ENCODE measurements around the gene PDCD5. TPM values are rescaled to one million over a fixed set of nuclear protein-coding genes. Genes with fewer than 3 reads are reported as not detected.
A peak's percentile ranks its signal among the peaks of the same experiment; 100 is the strongest.

The PDCD5 gene
- polyA plus RNA-seq, 2 of the 4 experiments (the other 2 are of a cell fraction): 445 to 549 TPM

GRCh38 chr19:32624410-32624809, 43.4 kb downstream of the PDCD5 start:
- DNase-seq (ENCODE audit: low read depth in 1 of 2, low spot score in 1 of 2) (no peak), FAIRE-seq (peak; percentile 67), ATAC-seq (no peak)
- CTCF ChIA-PET: interaction anchor here (0.6 to 1.8 kb wide), 8 partner anchors 15 to 155 kb away, joined by 3 to 5 read pairs (median 4); no protein-coding TSS in a partner anchor
- Histone ChIP-seq H3K4me1 (no peaks in the 10 kb centered on the region), H3K27ac (no peak overlapping the region), H3K4me2 (no peak overlapping the region), H3K9me3 (no peaks in the 10 kb centered on the region), H3K4me3 (no peak overlapping the region)
- WGBS (ENCODE audit: missing lambda C conversion rate): 92% methylated on average over 6 of the region's 6 CpGs
- POLR2A ChIA-PET: no interaction called here
- TF ChIP-seq MAFK (IDR thresholded peaks at IDR 0.05; ENCODE audit: partially characterized antibody) (no peak), CEBPB (IDR thresholded peaks at IDR 0.05) (peak; percentile 80 to 86; a peak in 3 of 4 replicates)

GRCh38 chr19:32626969-32627368, 46.0 kb downstream of the PDCD5 start:
- CTCF ChIA-PET: interaction anchor here (1.1 kb wide), 1 partner anchor 8 kb away, joined by 4 read pairs; no protein-coding TSS in a partner anchor
- POLR2A ChIA-PET: no interaction called here
- no peak overlapping the region for H3K4me3 ChIP-seq
- DNase-seq (ENCODE audit: low read depth in 1 of 2, low spot score in 1 of 2) (no peak), ATAC-seq (no peak), FAIRE-seq (peak; percentile 82)
- H3K27ac ChIP-seq: no peak overlapping the region
- no peak overlapping the region for H3K4me2 ChIP-seq
- WGBS (ENCODE audit: missing lambda C conversion rate): 94% methylated on average over 4 of the region's 4 CpGs
- no peaks in the 10 kb centered on the region for H3K4me1 ChIP-seq
- peak; percentile 23 for TF ChIP-seq MAFK (IDR thresholded peaks at IDR 0.05; ENCODE audit: partially characterized antibody)
- TF ChIP-seq FOSL2 (IDR thresholded peaks at IDR 0.05): no peak
- peak; percentile 39; the same call in 1 of the 2 replicates for TF ChIP-seq FOSL2 (CRISPR knock-in tag; IDR thresholded peaks at IDR 0.05)
- no peak for TF ChIP-seq BHLHE40 (IDR thresholded peaks at IDR 0.05; ENCODE audit: low read depth, low read length)
- H3K9me3 ChIP-seq: no peaks in the 10 kb centered on the region

DNA sequence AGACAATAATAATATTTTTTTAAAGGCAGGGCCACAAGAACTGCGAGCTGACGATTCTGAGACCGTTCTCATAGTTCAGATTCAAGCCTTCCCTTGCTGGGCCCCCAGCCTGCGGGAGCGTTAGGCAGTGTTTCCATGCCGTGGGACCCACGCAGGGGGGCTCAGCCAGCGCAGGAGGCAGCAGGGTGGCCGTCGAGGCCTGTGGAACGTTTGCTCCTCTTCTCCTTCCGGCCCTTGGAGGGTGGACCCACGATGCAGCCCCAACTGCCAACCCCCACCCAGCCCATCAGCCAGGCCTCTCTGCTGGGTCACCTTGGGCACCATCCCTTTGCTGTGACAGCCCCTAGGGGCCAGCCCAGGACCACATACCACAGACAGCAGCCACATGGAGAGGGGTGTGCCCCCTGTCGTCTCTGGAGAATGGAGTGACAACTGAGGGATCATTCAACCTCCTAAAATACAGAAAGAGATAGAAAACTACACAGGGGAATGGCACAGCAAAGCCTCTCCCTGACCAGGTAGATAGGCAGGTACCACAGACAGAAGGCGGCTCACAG, 46.8 kb downstream of the PDCD5 start:
- H3K4me3 ChIP-seq: no peak overlapping the region
- no peak for FAIRE-seq
- TF ChIP-seq, protein P1, sequence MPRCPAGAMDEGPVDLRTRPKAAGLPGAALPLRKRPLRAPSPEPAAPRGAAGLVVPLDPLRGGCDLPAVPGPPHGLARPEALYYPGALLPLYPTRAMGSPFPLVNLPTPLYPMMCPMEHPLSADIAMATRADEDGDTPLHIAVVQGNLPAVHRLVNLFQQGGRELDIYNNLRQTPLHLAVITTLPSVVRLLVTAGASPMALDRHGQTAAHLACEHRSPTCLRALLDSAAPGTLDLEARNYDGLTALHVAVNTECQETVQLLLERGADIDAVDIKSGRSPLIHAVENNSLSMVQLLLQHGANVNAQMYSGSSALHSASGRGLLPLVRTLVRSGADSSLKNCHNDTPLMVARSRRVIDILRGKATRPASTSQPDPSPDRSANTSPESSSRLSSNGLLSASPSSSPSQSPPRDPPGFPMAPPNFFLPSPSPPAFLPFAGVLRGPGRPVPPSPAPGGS (IDR thresholded peaks at IDR 0.05): no peak
- TF ChIP-seq MAFK (IDR thresholded peaks at IDR 0.05; ENCODE audit: partially characterized antibody): no peak
- no peak for TF ChIP-seq CBX2 (IDR thresholded peaks at IDR 0.05; ENCODE audit: borderline replicate concordance, low read depth)
- no peak for TF ChIP-seq HOXA7 (CRISPR knock-in tag; IDR thresholded peaks at IDR 0.05)
- TF ChIP-seq USF2 (IDR thresholded peaks at IDR 0.05): no peak
- TF ChIP-seq HOXB5 (CRISPR knock-in tag; IDR thresholded peaks at IDR 0.05): no peak
- no peak for TF ChIP-seq RFX5 (IDR thresholded peaks at IDR 0.05)
- TF ChIP-seq, protein P2, sequence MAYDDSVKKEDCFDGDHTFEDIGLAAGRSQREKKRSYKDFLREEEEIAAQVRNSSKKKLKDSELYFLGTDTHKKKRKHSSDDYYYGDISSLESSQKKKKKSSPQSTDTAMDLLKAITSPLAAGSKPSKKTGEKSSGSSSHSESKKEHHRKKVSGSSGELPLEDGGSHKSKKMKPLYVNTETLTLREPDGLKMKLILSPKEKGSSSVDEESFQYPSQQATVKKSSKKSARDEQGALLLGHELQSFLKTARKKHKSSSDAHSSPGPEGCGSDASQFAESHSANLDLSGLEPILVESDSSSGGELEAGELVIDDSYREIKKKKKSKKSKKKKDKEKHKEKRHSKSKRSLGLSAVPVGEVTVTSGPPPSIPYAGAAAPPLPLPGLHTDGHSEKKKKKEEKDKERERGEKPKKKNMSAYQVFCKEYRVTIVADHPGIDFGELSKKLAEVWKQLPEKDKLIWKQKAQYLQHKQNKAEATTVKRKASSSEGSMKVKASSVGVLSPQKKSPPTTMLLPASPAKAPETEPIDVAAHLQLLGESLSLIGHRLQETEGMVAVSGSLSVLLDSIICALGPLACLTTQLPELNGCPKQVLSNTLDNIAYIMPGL (CRISPR knock-in tag; IDR thresholded peaks at IDR 0.05; ENCODE audit: borderline replicate concordance): no peak
- TF ChIP-seq NR3C1 (IDR thresholded peaks at IDR 0.05): no peak
- no peak for TF ChIP-seq EHMT2 (IDR thresholded peaks at IDR 0.05; ENCODE audit: low read depth)
- TF ChIP-seq SREBF2 (IDR thresholded peaks at IDR 0.05): no peak
- TF ChIP-seq HES2 (IDR thresholded peaks at IDR 0.05): no peak
- TF ChIP-seq HEYL (CRISPR knock-in tag; IDR thresholded peaks at IDR 0.05): no peak
- TF ChIP-seq, protein P3, sequence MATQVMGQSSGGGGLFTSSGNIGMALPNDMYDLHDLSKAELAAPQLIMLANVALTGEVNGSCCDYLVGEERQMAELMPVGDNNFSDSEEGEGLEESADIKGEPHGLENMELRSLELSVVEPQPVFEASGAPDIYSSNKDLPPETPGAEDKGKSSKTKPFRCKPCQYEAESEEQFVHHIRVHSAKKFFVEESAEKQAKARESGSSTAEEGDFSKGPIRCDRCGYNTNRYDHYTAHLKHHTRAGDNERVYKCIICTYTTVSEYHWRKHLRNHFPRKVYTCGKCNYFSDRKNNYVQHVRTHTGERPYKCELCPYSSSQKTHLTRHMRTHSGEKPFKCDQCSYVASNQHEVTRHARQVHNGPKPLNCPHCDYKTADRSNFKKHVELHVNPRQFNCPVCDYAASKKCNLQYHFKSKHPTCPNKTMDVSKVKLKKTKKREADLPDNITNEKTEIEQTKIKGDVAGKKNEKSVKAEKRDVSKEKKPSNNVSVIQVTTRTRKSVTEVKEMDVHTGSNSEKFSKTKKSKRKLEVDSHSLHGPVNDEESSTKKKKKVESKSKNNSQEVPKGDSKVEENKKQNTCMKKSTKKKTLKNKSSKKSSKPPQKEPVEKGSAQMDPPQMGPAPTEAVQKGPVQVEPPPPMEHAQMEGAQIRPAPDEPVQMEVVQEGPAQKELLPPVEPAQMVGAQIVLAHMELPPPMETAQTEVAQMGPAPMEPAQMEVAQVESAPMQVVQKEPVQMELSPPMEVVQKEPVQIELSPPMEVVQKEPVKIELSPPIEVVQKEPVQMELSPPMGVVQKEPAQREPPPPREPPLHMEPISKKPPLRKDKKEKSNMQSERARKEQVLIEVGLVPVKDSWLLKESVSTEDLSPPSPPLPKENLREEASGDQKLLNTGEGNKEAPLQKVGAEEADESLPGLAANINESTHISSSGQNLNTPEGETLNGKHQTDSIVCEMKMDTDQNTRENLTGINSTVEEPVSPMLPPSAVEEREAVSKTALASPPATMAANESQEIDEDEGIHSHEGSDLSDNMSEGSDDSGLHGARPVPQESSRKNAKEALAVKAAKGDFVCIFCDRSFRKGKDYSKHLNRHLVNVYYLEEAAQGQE (IDR thresholded peaks at IDR 0.05): no peak
- TF ChIP-seq MAZ (IDR thresholded peaks at IDR 0.05; ENCODE audit: borderline replicate concordance, low read depth, low read length): no peak
- TF ChIP-seq POLR2AphosphoS2 (conservative IDR thresholded peaks at IDR 0.05; ENCODE audit: low read length): no peak
- no peak for TF ChIP-seq PBX3 (IDR thresholded peaks at IDR 0.05)
- ChIA-PET POLR2A (no interaction called here), CTCF (interaction anchor here (1.1 kb wide), 1 partner anchor 9 kb away, joined by 4 read pairs; no protein-coding TSS in a partner anchor)
- no peak for DNase-seq (ENCODE audit: low read depth in 1 of 2, low spot score in 1 of 2)
- peak; percentile 17 to 20; a peak in 3 of 6 replicates for ATAC-seq
- no peak overlapping the region for H3K4me2 ChIP-seq
- no peak overlapping the region for H3K27ac ChIP-seq
- H3K9me3 ChIP-seq: no peaks in the 10 kb centered on the region
- 92% methylated on average over 15 of the region's 15 CpGs for WGBS (ENCODE audit: missing lambda C conversion rate)
- no peaks in the 10 kb centered on the region for H3K4me1 ChIP-seq
